HG03342 (cell line): Measurements from ENCODE around the gene RAB28.
"Not testable (repeated sequence)": the region's sequence is repeated elsewhere in the genome, so short reads cannot be mapped to it uniquely, and the experiment has no call there.

Source experiments
- ATAC-seq: cut with Tn5 transposase; IDR thresholded peaks from one replicate; pipeline ENCODE4 v1.9.1; 2021; ENCODE audit warnings: mild to moderate bottlenecking, moderate library complexity; ENCODE audit not compliant: unreplicated experiment

The RAB28 gene

GRCh38 chr4:13452927-13453579 is 31.1 kb downstream of the RAB28 start:
- peak; percentile 85 for ATAC-seq

GRCh38 chr4:13449590-13449989 is 34.5 kb downstream of the RAB28 start:
- ATAC-seq, result no peak

DNA sequence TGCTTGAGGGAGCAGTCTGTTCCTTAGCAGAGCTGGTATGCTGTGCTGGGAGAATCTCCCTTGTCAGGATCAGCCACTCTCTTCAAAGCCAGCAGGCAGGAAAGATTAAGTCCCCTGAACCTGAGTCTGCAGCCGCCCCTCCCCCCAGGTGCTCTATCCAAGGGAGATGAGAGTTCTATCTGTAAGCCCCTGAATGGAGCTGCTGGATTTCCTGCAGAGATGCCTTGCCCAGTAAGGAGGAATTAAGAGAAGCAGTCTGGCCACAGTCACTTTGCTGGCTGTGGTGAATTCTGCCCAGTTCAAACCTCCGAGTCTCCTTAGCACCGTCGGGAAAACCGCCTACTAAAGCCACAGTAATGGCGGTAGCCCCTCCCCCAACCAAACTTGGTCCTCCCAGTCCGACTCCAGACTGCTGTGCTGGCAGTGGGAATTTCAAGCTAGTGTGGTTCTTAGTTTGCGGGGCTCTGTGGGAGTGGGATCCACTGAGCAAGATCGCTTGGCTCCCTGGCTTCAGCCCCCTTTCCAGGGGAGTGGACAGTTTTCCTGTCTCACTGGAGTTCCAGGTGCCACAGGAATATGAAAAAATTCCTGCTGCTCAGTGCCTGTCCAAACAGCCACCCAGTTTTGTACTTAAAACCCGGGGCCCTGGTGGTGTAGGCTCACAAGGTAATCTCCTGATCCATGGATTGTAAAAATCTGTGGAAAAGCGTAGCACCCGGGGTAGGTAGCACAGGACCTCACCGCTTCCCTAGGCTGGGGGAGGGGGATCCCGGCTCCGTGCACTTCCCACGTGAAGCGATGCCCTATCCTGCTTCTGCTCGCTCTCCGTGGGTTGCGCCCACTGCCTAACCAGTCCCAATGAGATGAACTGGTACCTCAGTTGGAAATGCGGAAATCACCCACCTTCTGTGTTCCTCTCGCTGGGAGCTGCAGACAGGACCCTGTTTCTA is 38.0 kb downstream of the RAB28 start:
- ATAC-seq, result no peak

GRCh38 chr4:13441506-13441905 is 42.6 kb downstream of the RAB28 start:
- no peak for ATAC-seq

DNA sequence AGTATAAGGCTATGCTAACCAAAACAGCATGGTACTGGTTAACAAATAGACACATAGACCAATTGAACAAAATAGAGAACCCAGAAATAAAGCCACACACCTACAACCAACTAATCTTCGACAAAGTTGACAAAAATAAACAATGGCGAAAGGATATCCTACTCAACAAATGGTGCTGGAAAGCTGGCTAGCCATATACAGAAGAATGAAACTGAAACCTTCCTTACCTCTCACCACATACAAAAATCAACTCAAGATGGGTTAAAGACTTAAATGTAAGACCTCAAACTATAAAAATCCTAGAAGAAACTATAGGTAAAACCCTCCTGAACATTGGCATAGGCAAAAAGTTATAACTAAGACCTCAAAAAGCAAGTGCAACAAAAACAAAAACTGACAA is 47.2 kb downstream of the RAB28 start:
- ATAC-seq, result no peak

- no peak for ATAC-seq
Observed at GRCh38 chr4:13432453-13432852, 51.7 kb downstream of the RAB28 start.

GRCh38 chr4:13430834-13431568 is 53.1 kb downstream of the RAB28 start:
- no peak for ATAC-seq

- ATAC-seq, result no peak
Observed at GRCh38 chr4:13427599-13428325, 56.4 kb downstream of the RAB28 start.

GRCh38 chr4:13415068-13415785 is 68.9 kb downstream of the RAB28 start:
- no peak for ATAC-seq

DNA sequence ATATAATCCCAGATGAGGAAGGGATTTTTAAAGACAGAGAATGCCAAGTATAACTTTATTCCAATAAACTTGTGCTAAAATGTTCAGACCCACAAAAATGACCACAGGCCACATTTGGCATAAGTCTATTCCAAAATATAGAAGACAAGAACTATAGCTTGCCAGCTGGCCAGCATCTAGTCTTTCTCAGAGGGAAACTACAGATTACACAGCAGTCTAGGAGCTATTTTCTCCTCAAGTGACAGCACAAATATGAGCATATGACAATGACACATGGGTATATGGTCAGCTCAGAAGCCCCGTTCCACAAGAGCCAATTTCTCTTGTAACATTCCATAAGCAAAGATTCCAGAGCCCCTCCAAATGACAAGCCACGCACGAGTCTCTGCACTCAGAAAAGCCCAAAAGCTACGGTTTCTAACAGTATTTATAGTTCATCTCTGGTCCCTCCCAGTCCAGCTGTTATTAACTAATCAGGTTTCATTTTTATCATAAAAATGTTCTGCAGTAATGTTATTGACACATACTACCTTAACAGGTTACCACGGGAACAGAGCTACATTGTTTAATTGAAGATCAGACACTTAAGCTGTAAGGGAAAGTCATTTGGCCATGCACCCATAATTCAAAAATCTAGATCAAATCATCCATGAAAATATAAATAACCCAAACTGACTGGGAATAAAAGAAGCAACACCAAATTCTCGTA is 70.3 kb downstream of the RAB28 start:
- ATAC-seq, result no peak

DNA sequence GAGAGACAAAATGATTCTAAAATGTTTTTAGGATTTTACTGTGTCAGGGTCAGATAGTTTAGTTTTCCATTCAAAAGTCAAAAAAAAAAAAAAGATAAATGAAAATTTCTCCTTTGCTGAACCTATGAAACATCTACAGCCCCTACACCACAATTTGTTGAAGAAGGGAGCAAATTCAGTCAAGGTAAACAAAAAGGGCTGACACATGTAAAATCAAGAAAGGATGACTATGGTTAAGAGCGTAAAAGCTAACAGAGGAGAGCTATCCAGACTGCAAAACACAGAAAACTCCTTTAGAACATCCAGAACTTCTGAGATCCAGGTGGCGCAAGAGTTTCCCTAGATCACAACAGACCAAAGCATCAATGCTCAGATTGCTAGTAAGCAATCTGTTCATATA is 72.2 kb downstream of the RAB28 start:
- ATAC-seq, result no peak

DNA sequence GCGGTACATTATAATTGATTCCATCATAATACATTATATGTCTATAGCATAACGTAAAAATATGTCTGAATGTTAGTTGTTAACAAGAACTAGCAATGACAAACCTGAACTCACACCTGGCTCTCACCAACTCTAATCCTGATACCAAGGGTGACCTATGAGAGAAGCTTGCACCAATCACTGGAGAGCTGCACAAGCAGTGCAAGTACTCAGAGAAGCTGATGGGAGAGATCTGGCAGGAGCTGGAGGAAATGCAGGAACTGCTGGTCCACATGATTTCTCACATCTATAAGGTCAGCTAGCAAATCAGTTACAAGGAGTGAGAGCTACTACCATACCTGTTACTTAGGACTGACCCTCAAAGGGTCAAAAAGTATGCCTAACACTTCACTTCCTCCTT is 74.8 kb downstream of the RAB28 start:
- no peak for ATAC-seq

DNA sequence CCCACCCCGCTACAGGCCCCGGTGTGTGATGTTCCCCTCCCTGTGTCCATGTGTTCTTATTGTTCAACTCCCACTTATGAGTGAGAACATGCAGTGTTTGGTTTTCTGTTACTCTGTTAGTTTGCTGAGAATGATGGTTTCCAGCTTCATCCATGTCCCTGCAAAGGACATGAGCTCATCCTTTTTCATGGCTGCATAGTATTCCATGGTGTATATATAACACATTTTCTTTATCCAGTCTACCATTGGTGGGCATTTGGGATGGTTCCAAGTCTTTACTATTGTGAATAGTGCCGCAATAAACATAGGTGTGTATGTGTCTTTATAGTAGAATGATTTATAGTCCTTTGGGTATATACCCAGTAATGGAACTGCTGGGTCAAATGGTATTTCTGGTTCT is 78.0 kb downstream of the RAB28 start:
- not testable (repeated sequence) for ATAC-seq

DNA sequence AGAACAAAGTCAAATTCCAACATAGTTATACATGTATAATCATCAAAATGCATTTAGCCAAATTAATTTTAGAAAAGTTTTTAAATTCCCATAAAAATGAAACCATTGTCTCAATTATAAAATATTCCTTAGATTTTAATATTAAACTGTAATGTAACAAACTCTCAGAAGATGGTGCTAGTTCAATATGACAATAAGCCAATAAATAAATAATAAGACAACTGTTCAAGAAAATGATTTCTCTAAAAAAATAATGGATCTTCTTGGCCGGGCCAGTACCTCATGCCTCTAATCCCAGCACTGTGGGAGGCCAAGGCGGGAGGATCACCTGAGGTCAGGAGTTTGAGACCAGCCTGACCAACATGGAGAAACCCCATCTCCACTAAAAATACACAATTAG is 80.3 kb downstream of the RAB28 start:
- no peak for ATAC-seq

GRCh38 chr4:13403326-13403725 is 80.8 kb downstream of the RAB28 start:
- no peak for ATAC-seq

DNA sequence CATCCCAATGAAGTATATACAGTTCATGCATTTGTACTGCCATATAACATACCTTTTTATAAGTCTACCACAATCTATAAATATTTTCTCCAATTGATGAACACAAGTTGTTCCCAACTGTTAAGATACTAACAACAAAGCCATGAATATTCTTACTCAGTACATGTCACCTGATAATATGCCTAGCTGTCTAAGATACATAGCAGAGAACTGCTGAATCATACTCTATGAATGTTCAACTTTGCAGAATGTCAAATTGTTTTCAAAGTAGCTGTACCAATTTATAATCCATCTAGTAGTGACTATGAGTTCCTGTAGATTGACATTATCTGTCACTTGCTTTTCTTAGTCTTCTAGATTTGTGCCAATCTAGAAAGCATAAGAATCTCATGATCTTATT is 84.9 kb downstream of the RAB28 start:
- no peak for ATAC-seq

- no peak for ATAC-seq
Observed at GRCh38 chr4:13396161-13396560, 88.0 kb downstream of the RAB28 start.

DNA sequence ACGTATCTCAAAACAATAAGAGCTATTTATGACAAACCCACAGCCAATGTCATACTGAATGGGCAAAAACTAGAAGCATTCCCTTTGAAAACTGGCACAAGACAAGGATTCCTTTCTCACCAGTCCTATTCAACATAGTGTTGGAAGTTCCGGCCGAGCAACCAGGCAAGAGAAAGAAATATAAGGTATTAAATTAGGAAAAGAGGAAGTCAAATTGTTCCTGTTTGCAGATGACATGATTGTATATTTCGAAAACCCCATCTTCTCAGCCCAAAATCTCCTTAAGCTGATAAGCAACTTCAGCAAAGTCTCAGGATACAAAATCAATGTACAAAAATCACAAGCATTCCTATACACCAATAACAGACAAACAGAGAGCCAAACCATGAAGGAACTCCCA is 94.2 kb downstream of the RAB28 start:
- not testable (repeated sequence) for ATAC-seq

DNA sequence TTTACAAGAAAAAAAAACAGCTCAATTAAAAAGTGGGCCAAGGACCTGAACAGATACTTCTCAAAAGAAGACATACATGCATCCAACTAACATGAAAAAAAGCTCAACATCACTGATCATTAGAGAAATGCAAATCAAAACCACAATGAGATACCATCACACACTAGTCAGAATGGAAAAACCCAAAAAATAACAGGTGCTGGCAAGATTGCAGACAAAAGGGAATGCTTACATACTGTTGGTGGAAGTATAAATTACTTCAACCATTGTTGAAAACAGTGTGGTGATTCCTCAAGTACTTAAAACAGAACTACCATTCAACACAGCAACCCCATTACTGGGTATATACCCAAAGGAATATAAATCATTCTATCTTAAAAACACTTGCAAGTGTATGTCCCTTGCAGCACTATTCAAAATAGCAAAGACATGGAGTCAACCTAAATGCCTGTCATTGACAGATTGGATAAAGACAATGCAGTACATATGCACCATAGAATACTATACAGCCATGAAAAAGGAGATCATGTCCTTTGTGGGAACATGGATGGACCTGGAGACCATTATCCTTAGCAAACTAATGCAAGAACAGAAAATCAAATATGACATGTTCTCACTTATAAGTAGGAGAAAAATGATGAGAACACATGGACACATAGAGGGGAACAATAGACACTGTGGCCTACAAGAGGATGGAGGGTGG is 97.6 kb downstream of the RAB28 start:
- peak; percentile 77 for ATAC-seq
